ENCODE measurements around the gene CACNA1D. TPM values are rescaled to one million over a fixed set of nuclear protein-coding genes. Genes with fewer than 3 reads are reported as not detected.

Gene CACNA1D
- total and polyA plus RNA-seq, 2 donors (not counting 3 experiments of a cell fraction or from before 2014, with no cell fraction given), result 0.06 TPM; not detected in 1

DNA sequence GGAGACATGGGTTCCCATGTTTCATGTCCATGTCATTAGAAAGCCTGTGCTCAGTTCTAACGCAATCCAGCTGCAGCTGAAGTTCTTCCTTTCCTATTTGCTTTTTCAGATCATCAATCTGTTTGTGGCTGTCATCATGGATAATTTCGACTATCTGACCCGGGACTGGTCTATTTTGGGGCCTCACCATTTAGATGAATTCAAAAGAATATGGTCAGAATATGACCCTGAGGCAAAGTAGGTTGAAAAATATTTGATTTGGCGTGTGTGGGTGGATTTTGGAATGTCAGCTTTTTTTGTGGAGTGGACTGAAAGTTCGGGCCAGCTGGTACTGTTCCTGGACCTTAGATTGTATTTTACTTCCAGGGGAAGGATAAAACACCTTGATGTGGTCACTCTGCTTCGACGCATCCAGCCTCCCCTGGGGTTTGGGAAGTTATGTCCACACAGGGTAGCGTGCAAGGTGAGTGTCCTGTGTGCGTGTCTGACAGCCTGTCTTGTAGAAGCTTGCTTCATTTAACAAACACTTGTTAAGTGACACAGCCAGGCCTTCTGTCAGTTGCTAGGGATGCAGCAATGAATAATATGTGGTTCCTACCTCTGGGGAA lies 282.2 kb downstream of the CACNA1D start:
- Histone ChIP-seq H3K4me1 (ENCODE audit: control insufficient read depth, extremely low read depth, insufficient read depth, low read length) (no peaks in the 10 kb centered on the region), H3K27ac (ENCODE audit: insufficient read depth, low read depth, low read length) (no peak overlapping the region), H3K9me3 (replicated peaks; ENCODE audit: control insufficient read depth, insufficient read depth, low read length) (no peaks in the 10 kb centered on the region), H3K4me3 (replicated peaks in 1 of 3; ENCODE audit: insufficient read depth in 1 of 3, low read depth in 1 of 3, low read length in 3 of 3) (no peak overlapping the region), H3K27me3 (ENCODE audit: control insufficient read depth in 2 of 2, insufficient read depth in 2 of 2, low read length in 2 of 2) (no peaks in the 10 kb centered on the region), H3K79me2 (ENCODE audit: control insufficient read depth, insufficient read depth, low read length) (no peaks in the 10 kb centered on the region), H4K20me1 (replicated peaks; ENCODE audit: control insufficient read depth, extremely low read depth, insufficient read depth, low read length) (no peaks in the 10 kb centered on the region), H2AFZ (ENCODE audit: low read depth, low read length) (no peak overlapping the region), H3K9me1 (replicated peaks; ENCODE audit: control insufficient read depth, extremely low read depth, insufficient read depth, low read length) (no peaks in the 10 kb centered on the region), H3K9ac (replicated peaks; ENCODE audit: extremely low read depth, insufficient read depth, low read length) (no peak overlapping the region), H3K4me2 (ENCODE audit: insufficient read depth, low read length) (no peak overlapping the region), H3K36me3 (ENCODE audit: control insufficient read depth in 2 of 2, extremely low read depth in 1 of 2, insufficient read depth in 2 of 2, low read length in 2 of 2) (no peaks in the 10 kb centered on the region)
- DNase-seq (ENCODE audit: low read depth, low spot score) (no peak), FAIRE-seq (no peak)
- TF ChIP-seq MYC (IDR thresholded peaks at IDR 0.05; ENCODE audit: low read depth, low read length) (no peak), POLR2A (IDR thresholded peaks at IDR 0.05; ENCODE audit: low read depth, low read length) (no peak), FOS (IDR thresholded peaks at IDR 0.05; ENCODE audit: borderline replicate concordance, insufficient read depth, low read length) (no peak), POLR2AphosphoS5 (IDR thresholded peaks at IDR 0.05; ENCODE audit: insufficient read depth, low read depth, low read length) (no peak), GATA2 (IDR thresholded peaks at IDR 0.05; ENCODE audit: insufficient read depth, insufficient read length, low read depth, low read length) (no peak), JUN (IDR thresholded peaks at IDR 0.05; ENCODE audit: borderline replicate concordance, insufficient read depth, insufficient read length, low read depth) (no peak), EZH2 (IDR thresholded peaks at IDR 0.05; ENCODE audit: borderline replicate concordance, low read depth, low read length, severe bottlenecking) (no peak)
- TF ChIP-seq, protein P1, sequence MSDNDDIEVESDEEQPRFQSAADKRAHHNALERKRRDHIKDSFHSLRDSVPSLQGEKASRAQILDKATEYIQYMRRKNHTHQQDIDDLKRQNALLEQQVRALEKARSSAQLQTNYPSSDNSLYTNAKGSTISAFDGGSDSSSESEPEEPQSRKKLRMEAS (IDR thresholded peaks at IDR 0.05; ENCODE audit: insufficient read depth, insufficient read length), result no peak
- TF ChIP-seq, protein P2, sequence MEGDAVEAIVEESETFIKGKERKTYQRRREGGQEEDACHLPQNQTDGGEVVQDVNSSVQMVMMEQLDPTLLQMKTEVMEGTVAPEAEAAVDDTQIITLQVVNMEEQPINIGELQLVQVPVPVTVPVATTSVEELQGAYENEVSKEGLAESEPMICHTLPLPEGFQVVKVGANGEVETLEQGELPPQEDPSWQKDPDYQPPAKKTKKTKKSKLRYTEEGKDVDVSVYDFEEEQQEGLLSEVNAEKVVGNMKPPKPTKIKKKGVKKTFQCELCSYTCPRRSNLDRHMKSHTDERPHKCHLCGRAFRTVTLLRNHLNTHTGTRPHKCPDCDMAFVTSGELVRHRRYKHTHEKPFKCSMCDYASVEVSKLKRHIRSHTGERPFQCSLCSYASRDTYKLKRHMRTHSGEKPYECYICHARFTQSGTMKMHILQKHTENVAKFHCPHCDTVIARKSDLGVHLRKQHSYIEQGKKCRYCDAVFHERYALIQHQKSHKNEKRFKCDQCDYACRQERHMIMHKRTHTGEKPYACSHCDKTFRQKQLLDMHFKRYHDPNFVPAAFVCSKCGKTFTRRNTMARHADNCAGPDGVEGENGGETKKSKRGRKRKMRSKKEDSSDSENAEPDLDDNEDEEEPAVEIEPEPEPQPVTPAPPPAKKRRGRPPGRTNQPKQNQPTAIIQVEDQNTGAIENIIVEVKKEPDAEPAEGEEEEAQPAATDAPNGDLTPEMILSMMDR (IDR thresholded peaks at IDR 0.05; ENCODE audit: extremely low read depth in 1 of 2, insufficient read depth in 1 of 2, low read depth in 1 of 2, low read length in 2 of 2), result no peak
- BruUV-seq (replicated peaks), result no TSS peak
- POLR2A ChIA-PET, result no interaction called here
- intact Hi-C loops (cut with micrococcal nuclease) (no loop called here), dilution Hi-C loops (cut with MboI; ENCODE audit: extremely low pct_ligation_motif_present, low sequenced_read_pairs) (no loop called here)
- CTCF ChIA-PET, result no interaction called here
